IPS DF 4.7 (cell line): ENCODE measurements around the gene LIPA.

Experiments used
- DNase-seq: peaks from one replicate; pipeline ENCODE4 v3.0.0-alpha.2; 2013; ENCODE audit warnings: low spot score; ENCODE audit errors: extremely low read depth

LIPA gene

GRCh38 chr10:89167915-89168314 lies 83.7 kb downstream of the LIPA start:
- DNase-seq, result no peak

GRCh38 chr10:89165923-89166322 lies 85.7 kb downstream of the LIPA start:
- no peak for DNase-seq

GRCh38 chr10:89164920-89165319 lies 86.7 kb downstream of the LIPA start:
- no peak for DNase-seq

GRCh38 chr10:89164080-89164479 lies 87.5 kb downstream of the LIPA start:
- no peak for DNase-seq
